Measurements from ENCODE around the gene SUZ12.
A peak's percentile ranks its signal among the peaks of the same experiment; 100 is the strongest.
"Not testable (repeated sequence)": the region's sequence is repeated elsewhere in the genome, so short reads cannot be mapped to it uniquely, and the experiment has no call there.

Gene SUZ12

DNA sequence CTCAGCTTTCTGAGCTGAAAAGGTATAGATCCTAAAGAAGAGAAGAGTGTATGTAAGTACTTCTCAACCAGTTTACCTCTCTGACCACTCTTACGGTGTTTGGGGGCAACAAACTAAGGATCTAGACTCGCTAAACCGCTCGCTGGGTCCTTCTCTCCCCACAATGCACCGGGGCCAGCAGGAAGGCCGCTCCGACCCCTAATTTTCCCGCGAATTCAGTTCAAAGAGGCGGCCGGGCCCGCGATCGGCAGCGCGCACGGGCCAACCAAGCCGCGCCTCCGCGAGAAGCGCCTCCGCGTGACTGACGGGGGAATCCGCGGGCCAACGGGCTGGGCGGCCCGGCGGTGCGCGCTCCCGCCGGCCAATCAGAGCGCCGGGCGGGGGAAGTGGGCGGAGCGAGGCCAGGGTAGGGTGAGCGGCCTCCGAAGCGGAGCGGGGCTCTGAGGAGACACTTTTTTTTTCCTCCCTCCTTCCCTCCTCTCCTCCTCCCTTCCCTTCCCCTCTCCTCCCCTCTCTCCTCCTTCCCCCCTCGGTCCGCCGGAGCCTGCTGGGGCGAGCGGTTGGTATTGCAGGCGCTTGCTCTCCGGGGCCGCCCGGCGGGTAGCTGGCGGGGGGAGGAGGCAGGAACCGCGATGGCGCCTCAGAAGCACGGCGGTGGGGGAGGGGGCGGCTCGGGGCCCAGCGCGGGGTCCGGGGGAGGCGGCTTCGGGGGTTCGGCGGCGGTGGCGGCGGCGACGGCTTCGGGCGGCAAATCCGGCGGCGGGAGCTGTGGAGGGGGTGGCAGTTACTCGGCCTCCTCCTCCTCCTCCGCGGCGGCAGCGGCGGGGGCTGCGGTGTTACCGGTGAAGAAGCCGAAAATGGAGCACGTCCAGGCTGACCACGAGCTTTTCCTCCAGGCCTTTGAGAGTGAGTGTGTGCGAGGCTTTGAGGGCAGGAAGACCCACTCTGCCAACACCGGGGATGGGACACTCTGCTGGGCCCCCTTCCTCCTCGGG lies at the start of gene SUZ12:
Gene SUZ12 (plus strand): TSS at position 393 of the 995 bp plus-strand sequence. CDS start 240 bp downstream, at position 633.
- not testable (repeated sequence) for H3K36me3 Mint-ChIP-seq (ENCODE audit: low read depth)

GRCh38 chr17:31888124-31888523 lies 48.7 kb upstream of the SUZ12 start:
- no peak overlapping the region for H3K4me3 Mint-ChIP-seq
- H3K27ac Mint-ChIP-seq: no peak overlapping the region
- H3K27me3 Mint-ChIP-seq (ENCODE audit: low read depth): no peaks in the 10 kb centered on the region
- no peaks in the 10 kb centered on the region for H3K9me3 Mint-ChIP-seq
- peaks cover 42% of the 10 kb centered on the region for H3K36me3 Mint-ChIP-seq (ENCODE audit: low read depth)
- no peaks in the 10 kb centered on the region for H3K4me1 Mint-ChIP-seq (ENCODE audit: low read depth)

More for the DNA sequence above, at the start of gene SUZ12:
- H3K27ac Mint-ChIP-seq: peak within 1 kb of the TSS; percentile 84
- H3K9me3 Mint-ChIP-seq; H3K27me3 Mint-ChIP-seq (ENCODE audit: low read depth): not testable (repeated sequence)
- H3K4me1 Mint-ChIP-seq (ENCODE audit: low read depth): peaks cover 14% of the 10 kb centered on the region
- H3K4me3 Mint-ChIP-seq: peak within 1 kb of the TSS; percentile 83

DNA sequence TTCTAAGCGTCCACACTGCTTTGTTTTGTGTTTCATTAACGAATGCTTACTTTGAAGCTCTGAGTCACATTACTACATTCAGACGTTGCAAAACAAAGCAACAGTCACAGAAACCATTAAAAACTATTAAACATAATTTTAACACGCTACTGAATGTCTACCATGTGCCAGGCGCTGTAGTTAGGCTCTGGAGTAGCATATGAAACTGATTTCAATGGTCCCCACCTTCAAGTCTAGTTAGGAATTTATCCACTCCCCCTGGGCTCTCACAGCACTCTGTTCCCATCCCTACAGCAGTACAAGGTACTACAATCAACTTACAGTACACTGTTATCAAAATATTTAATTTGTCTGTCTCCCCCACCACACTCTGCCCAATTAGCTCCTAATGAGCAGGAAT lies 35.9 kb upstream of the SUZ12 start:
- Mint-ChIP-seq H3K27me3 (ENCODE audit: low read depth) (no peaks in the 10 kb centered on the region), H3K27ac (no peak overlapping the region), H3K9me3 (no peaks in the 10 kb centered on the region), H3K36me3 (ENCODE audit: low read depth) (peaks cover 10% of the 10 kb centered on the region), H3K4me1 (ENCODE audit: low read depth) (peaks cover 12% of the 10 kb centered on the region), H3K4me3 (no peak overlapping the region)

DNA sequence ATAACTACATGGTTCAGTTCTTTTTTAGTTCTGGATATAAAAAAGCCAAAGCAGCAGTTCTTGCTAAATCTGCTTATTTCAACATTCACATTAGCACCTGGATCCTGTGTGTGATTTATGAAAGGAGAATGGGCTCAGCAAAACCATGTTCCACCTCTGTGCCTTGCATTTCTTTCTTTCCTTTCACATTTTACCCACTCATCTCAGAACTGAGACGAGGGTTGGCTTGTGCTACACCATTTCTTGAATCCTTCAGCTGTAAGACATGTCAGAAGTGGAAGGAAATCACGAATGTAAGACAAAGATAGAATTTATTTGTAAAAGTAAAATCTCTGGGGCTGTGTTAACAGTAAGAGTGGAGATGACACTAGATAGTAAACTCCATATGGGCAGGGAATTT lies 34.1 kb upstream of the SUZ12 start:
- H3K4me1 Mint-ChIP-seq (ENCODE audit: low read depth): peaks cover 15% of the 10 kb centered on the region
- H3K27ac Mint-ChIP-seq: no peak overlapping the region
- H3K9me3 Mint-ChIP-seq: no peaks in the 10 kb centered on the region
- peaks cover 4% of the 10 kb centered on the region for H3K27me3 Mint-ChIP-seq (ENCODE audit: low read depth)
- no peak overlapping the region for H3K4me3 Mint-ChIP-seq
- H3K36me3 Mint-ChIP-seq (ENCODE audit: low read depth): peaks cover 2% of the 10 kb centered on the region

DNA sequence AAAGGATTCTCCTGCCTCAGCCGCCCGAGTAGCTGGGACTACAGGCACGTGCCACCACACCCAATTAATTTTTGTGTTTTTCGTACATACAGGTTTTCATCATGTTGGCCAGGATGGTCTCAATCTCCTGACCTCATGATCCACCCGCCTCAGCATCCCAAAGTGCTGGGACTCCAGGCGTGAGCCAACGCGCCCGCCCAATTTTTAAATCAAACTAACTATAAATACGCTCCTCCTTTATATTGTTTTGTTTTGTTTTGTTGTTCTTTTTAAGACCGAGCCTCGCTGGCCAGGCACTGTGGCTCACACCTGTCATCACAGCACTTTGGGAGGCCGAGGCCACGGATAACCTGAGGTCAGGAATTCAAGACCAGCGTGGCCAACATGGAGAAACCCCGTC lies 33.4 kb upstream of the SUZ12 start:
- no peaks in the 10 kb centered on the region for H3K9me3 Mint-ChIP-seq
- no peak overlapping the region for H3K27ac Mint-ChIP-seq
- no peaks in the 10 kb centered on the region for H3K36me3 Mint-ChIP-seq (ENCODE audit: low read depth)
- peaks cover 4% of the 10 kb centered on the region for H3K27me3 Mint-ChIP-seq (ENCODE audit: low read depth)
- peaks cover 13% of the 10 kb centered on the region for H3K4me1 Mint-ChIP-seq (ENCODE audit: low read depth)
- H3K4me3 Mint-ChIP-seq: no peak overlapping the region

DNA sequence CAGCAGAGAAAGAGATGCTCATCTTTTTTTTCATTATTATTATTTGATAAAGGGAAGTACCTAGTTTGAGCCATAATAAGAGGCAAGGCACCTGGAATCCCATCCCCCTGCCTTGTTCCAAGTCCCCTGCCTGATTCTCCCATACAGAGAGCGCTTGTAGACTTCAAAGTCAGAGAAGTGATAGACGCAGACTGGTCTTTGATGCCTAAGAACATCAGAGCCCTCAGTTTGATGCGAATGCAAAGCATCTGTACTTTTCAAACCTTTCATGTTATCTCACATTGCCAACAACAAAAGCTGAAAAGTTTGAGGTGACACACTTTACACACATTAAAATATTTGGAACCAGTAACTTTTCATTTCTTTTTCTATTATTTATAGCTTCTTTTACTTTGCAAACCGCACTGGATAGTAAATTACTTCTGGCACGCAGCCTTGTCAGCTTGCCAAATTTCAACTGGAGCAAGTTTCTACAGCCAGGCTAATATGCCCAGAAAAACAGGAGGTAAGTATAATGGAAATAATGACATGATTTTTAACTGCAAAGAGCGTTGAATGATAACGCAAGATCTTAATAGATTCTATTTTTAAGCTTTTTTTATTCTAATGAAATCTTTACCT lies 29.4 kb upstream of the SUZ12 start:
- Mint-ChIP-seq H3K27ac (no peak overlapping the region), H3K4me3 (no peak overlapping the region), H3K4me1 (ENCODE audit: low read depth) (peaks cover 9% of the 10 kb centered on the region), H3K9me3 (no peaks in the 10 kb centered on the region), H3K27me3 (ENCODE audit: low read depth) (peaks cover 14% of the 10 kb centered on the region), H3K36me3 (ENCODE audit: low read depth) (no peaks in the 10 kb centered on the region)

DNA sequence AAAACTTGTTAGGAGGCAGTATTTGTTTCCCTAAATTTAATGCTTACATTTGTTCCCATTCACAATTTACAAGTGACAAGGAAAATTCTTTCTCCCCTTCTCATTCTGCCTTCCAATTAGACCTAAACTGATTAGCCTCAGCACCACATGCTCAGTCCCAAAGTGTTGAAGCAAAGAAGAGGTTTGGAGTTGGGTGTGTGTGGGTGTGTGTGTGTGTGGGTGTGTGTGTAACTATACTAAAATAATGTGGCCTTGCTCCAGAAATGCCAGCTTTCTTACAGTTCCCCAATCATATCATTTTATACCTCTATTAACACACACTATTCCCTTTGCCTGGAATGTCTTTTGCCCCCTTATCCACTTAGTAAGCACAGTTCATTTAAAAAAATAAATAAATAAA lies 28.4 kb upstream of the SUZ12 start:
- Mint-ChIP-seq H3K36me3 (ENCODE audit: low read depth) (no peaks in the 10 kb centered on the region), H3K9me3 (no peaks in the 10 kb centered on the region), H3K4me3 (no peak overlapping the region), H3K27me3 (ENCODE audit: low read depth) (peaks cover 14% of the 10 kb centered on the region), H3K27ac (no peak overlapping the region), H3K4me1 (ENCODE audit: low read depth) (peaks cover 3% of the 10 kb centered on the region)

DNA sequence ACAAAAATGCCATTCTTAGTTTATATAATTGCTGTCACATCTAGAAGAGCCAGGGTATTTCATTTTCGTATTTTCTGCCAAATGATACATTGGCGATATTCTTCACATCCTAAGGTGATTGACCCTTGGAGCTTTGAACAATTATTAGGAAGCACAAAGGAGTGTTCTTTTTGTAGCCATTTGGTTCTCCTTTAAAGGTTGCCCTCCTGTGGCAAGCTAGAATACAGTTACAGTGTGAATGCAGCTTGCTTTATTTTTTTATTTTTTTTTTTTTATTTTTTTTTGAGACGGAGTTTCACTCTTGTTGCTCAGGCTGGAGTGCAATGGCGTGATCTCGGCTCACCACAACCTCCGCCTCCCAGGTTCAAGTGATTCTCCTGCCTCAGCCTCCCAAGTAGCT lies 24.1 kb upstream of the SUZ12 start:
- not testable (repeated sequence) for H3K36me3 Mint-ChIP-seq (ENCODE audit: low read depth); H3K9me3 Mint-ChIP-seq; H3K27ac Mint-ChIP-seq; H3K4me1 Mint-ChIP-seq (ENCODE audit: low read depth); H3K4me3 Mint-ChIP-seq
- peaks cover 22% of the 10 kb centered on the region for H3K27me3 Mint-ChIP-seq (ENCODE audit: low read depth)

DNA sequence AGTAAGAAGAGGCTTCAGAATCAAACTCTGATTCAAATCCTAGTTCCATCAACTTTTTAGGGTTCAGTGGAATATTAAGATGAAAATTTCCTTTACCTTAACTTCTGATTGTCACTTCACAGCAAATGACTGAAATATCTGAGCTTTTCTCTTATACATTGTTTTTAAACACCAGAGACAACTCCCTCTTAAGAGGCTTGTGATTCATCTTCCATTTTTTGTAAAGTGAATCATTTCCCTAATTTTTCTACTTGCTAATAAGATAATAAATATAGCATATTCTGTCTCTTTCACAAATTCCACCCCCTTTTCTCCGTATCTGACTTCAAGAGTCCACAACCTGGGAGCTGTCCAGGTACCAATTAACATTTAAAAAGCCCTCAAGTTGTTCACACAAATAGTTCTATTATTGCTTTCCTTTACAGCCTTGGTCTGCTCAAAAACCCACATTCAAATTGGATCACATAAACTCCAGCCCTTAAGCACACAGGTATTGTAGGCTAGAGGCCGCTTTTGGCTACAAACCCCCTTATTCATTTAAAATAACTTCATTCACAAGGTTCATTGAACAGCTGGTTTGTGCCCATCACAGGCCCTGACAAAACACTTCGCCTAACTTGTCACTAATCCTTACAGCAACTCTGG lies 21.2 kb upstream of the SUZ12 start:
- H3K4me3 Mint-ChIP-seq: no peak overlapping the region
- no peaks in the 10 kb centered on the region for H3K9me3 Mint-ChIP-seq

DNA sequence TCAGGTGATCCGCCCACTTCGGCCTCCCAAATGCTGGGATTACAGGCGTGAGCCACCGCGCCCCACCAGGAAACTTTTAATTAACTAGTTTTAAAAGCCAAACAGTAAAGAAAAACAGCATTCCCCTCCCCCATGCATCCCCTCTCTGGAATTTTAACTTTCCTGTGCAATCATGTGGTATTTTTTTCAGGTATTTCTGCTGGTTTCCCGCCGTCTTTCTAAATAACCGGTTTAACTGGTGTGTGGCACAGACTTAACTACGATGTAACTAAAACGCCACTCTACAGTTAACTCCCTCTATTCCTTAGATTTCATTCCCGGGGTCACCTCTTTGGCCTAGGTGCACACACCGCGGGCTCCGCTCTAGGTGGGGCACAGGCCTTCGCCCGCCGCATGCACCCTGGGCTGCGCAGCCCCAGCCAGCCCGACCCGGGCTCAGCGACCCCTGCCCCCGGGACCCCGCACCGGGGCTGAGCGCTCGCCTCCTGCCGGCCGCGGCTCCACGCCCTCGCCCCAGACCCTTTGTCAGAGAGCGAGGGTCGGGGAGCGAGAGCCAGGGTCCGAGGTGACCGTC lies 20.2 kb upstream of the SUZ12 start:
- Mint-ChIP-seq H3K4me1 (ENCODE audit: low read depth) (peaks cover 8% of the 10 kb centered on the region), H3K27ac (no peak overlapping the region), H3K4me3 (no peak overlapping the region), H3K9me3 (no peaks in the 10 kb centered on the region), H3K27me3 (ENCODE audit: low read depth) (peaks cover 32% of the 10 kb centered on the region), H3K36me3 (ENCODE audit: low read depth) (no peaks in the 10 kb centered on the region)

More for the DNA sequence above, 21.2 kb upstream of the SUZ12 start:
- Mint-ChIP-seq H3K27me3 (ENCODE audit: low read depth) (peaks cover 32% of the 10 kb centered on the region), H3K36me3 (ENCODE audit: low read depth) (no peaks in the 10 kb centered on the region), H3K27ac (no peak overlapping the region), H3K4me1 (ENCODE audit: low read depth) (peaks cover 8% of the 10 kb centered on the region)

- no peaks in the 10 kb centered on the region for H3K9me3 Mint-ChIP-seq
- H3K36me3 Mint-ChIP-seq (ENCODE audit: low read depth): no peaks in the 10 kb centered on the region
- H3K27me3 Mint-ChIP-seq (ENCODE audit: low read depth): peaks cover 30% of the 10 kb centered on the region
- no peak overlapping the region for H3K27ac Mint-ChIP-seq
- peaks cover 8% of the 10 kb centered on the region for H3K4me1 Mint-ChIP-seq (ENCODE audit: low read depth)
- no peak overlapping the region for H3K4me3 Mint-ChIP-seq
These were observed 19.7 kb upstream of the SUZ12 start for GRCh38 chr17:31917065-31917529.

GRCh38 chr17:31917721-31918120 lies 19.1 kb upstream of the SUZ12 start:
- not testable (repeated sequence) for H3K4me3 Mint-ChIP-seq; H3K36me3 Mint-ChIP-seq (ENCODE audit: low read depth); H3K9me3 Mint-ChIP-seq; H3K27ac Mint-ChIP-seq; H3K4me1 Mint-ChIP-seq (ENCODE audit: low read depth)
- peaks cover 27% of the 10 kb centered on the region for H3K27me3 Mint-ChIP-seq (ENCODE audit: low read depth)

- no peak overlapping the region for H3K27ac Mint-ChIP-seq
- peaks cover 7% of the 10 kb centered on the region for H3K4me1 Mint-ChIP-seq (ENCODE audit: low read depth)
- H3K9me3 Mint-ChIP-seq: no peaks in the 10 kb centered on the region
- no peaks in the 10 kb centered on the region for H3K36me3 Mint-ChIP-seq (ENCODE audit: low read depth)
- H3K4me3 Mint-ChIP-seq: no peak overlapping the region
- H3K27me3 Mint-ChIP-seq (ENCODE audit: low read depth): peaks cover 27% of the 10 kb centered on the region
These were observed 18.1 kb upstream of the SUZ12 start for GRCh38 chr17:31918701-31919128.

GRCh38 chr17:31919802-31920525 lies 16.8 kb upstream of the SUZ12 start:
- peak overlapping the region; percentile 0 for H3K4me3 Mint-ChIP-seq

More at GRCh38 chr17:31919802-31920525, 16.8 kb upstream of the SUZ12 start:
- H3K4me1 Mint-ChIP-seq (ENCODE audit: low read depth): peaks cover 6% of the 10 kb centered on the region
- no peak overlapping the region for H3K27ac Mint-ChIP-seq
- H3K36me3 Mint-ChIP-seq (ENCODE audit: low read depth): no peaks in the 10 kb centered on the region
- peaks cover 27% of the 10 kb centered on the region for H3K27me3 Mint-ChIP-seq (ENCODE audit: low read depth)
- no peaks in the 10 kb centered on the region for H3K9me3 Mint-ChIP-seq
